H1 (cell line): Measurements from ENCODE around the gene BMP4. TPM values are rescaled to one million over a fixed set of nuclear protein-coding genes. Genes with fewer than 3 reads are reported as not detected.

Experiments
- CTCF ChIA-PET: fragments of 300-600 bp; sonication (Branson Sonifier 250); formaldehyde crosslinking; loops from one replicate; lab custom pipeline; 2021; ENCODE audit not compliant: partially characterized antibody; lab: Charles Lee
- POLR2A ChIA-PET: fragments of 300-600 bp; sonication (Branson Sonifier 250); formaldehyde crosslinking; loops from one replicate; lab custom pipeline; 2021; ENCODE audit warnings: inconsistent platforms; ENCODE audit not compliant: partially characterized antibody; lab: Charles Lee
- DNase-seq, 2 experiments: peaks; one replicate each; pipeline versions ENCODE4 v3.0.0 to v3.0.0-alpha.2; 2010 to 2022; ENCODE audit warnings: low spot score in 2 of 2, low read depth in 1 of 2, mixed read lengths in 1 of 2
- FAIRE-seq: peaks from 2 replicates; lab custom pipeline; 2011; peaks lifted over from hg19 to GRCh38; lab: Jason Lieb, UNC
- H2AFZ ChIP-seq: 2 replicates; pipeline ENCODE4 v1.8.1; 2012; ENCODE audit warnings: low read length, inconsistent platforms
- H2AK5ac ChIP-seq: 2 replicates; pipeline ENCODE4 v1.6.1; 2013; ENCODE audit warnings: low read depth, low read length
- H2BK120ac ChIP-seq: replicated peaks from 2 replicates; pipeline ENCODE3; 2013; ENCODE audit warnings: low read depth, low read length, inconsistent platforms
- H2BK12ac ChIP-seq: 2 replicates; pipeline ENCODE4 v1.6.1; 2013; ENCODE audit warnings: low read depth, low read length
- H2BK15ac ChIP-seq: 2 replicates; pipeline ENCODE4 v1.6.1; 2013; ENCODE audit warnings: low read length
- H2BK20ac ChIP-seq: 2 replicates; pipeline ENCODE4 v1.6.1; 2013; ENCODE audit warnings: low read length
- H2BK5ac ChIP-seq: 2 replicates; pipeline ENCODE4 v1.6.1; 2013; ENCODE audit warnings: low read depth, low read length
- H3K14ac ChIP-seq: 2 replicates; pipeline ENCODE4 v1.6.1; 2013; ENCODE audit warnings: inconsistent platforms; ENCODE audit not compliant: insufficient read length
- H3K18ac ChIP-seq: 2 replicates; pipeline ENCODE4 v1.6.1; 2013; ENCODE audit warnings: low read length; ENCODE audit errors: extremely low read depth
- H3K23ac ChIP-seq: 2 replicates; pipeline ENCODE4 v1.6.1; 2013; ENCODE audit warnings: inconsistent platforms; ENCODE audit not compliant: insufficient read length
- H3K23me2 ChIP-seq: 2 replicates; pipeline ENCODE4 v1.6.1; 2013; ENCODE audit warnings: low read depth, low read length
- H3K27ac ChIP-seq: 2 replicates; pipeline ENCODE4 v1.6.1; 2011; ENCODE audit warnings: low read depth, low read length, inconsistent platforms
- H3K27me3 ChIP-seq, 4 experiments: replicated peaks in 1 of 4; 1 replicate in 1 of 4; 2 replicates in 3 of 4; pipeline versions ENCODE4 v1.6.1 to v1.8.1; 2011 to 2013; ENCODE audit warnings: low read length in 3 of 4, mild to moderate bottlenecking in 3 of 4, inconsistent platforms in 2 of 4, mixed read lengths in 2 of 4, moderate library complexity in 1 of 4; ENCODE audit not compliant: control insufficient read depth in 3 of 4, insufficient read depth in 3 of 4; ENCODE audit errors: extremely low read depth in 1 of 4
- H3K36me3 ChIP-seq, 4 experiments: 2 replicates each; pipeline versions ENCODE4 v1.6.1 to v1.8.1; 2011 to 2013; ENCODE audit warnings: mild to moderate bottlenecking in 4 of 4, low read length in 3 of 4, moderate library complexity in 2 of 4, control low read depth in 1 of 4, inconsistent platforms in 1 of 4; ENCODE audit not compliant: insufficient read depth in 4 of 4, control insufficient read depth in 2 of 4
- H3K4ac ChIP-seq: replicated peaks from 2 replicates; pipeline ENCODE3; 2013; ENCODE audit warnings: low read length, low read depth, mixed read lengths, inconsistent platforms; ENCODE audit not compliant: insufficient read length
- H3K4me1 ChIP-seq, 4 experiments: replicated peaks in 1 of 4; 1 replicate in 1 of 4; 2 replicates in 3 of 4; pipeline versions ENCODE4 v1.6.1 to v1.8.1; 2011 to 2013; ENCODE audit warnings: low read length in 3 of 4, inconsistent platforms in 2 of 4, mixed read lengths in 1 of 4; ENCODE audit not compliant: insufficient read depth in 4 of 4, control insufficient read depth in 3 of 4
- H3K4me2 ChIP-seq, 2 experiments: 2 replicates each; pipeline versions ENCODE4 v1.6.1 to v1.8.1; 2011 to 2013; ENCODE audit warnings: low read depth in 2 of 2, low read length in 2 of 2, control low read depth in 1 of 2, inconsistent platforms in 1 of 2, mild to moderate bottlenecking in 1 of 2; ENCODE audit not compliant: insufficient read depth in 1 of 2
- H3K4me3 ChIP-seq, 4 experiments: fragments of 200-600, 300-600 bp in 1 of 4; sonication (generic), shearing (Covaris generic), sonication (Bioruptor Twin) in 1 of 4; 2 replicates each; pipeline versions ENCODE4 v1.5.1 to v1.8.1; 2011 to 2016; ENCODE audit warnings: low read length in 4 of 4, low read depth in 3 of 4, control low read depth in 2 of 4, inconsistent platforms in 2 of 4, mild to moderate bottlenecking in 2 of 4, mixed read lengths in 1 of 4, moderate library complexity in 1 of 4; ENCODE audit not compliant: insufficient read depth in 2 of 4; ENCODE audit errors: extremely low read depth in 1 of 4
- H3K56ac ChIP-seq: replicated peaks from 2 replicates; pipeline ENCODE3; 2013; ENCODE audit warnings: low read depth, mild to moderate bottlenecking, mixed read lengths, low read length, inconsistent platforms; ENCODE audit not compliant: insufficient read length
- H3K79me1 ChIP-seq: 2 replicates; pipeline ENCODE4 v1.6.1; 2013; ENCODE audit warnings: low read depth, low read length, control low read depth
- H3K79me2 ChIP-seq, 2 experiments: 2 replicates each; pipeline versions ENCODE4 v1.6.1 to v1.8.1; 2012 to 2013; ENCODE audit warnings: low read length in 2 of 2, mild to moderate bottlenecking in 2 of 2, inconsistent platforms in 1 of 2; ENCODE audit not compliant: insufficient read depth in 2 of 2, control insufficient read depth in 1 of 2
- H3K9ac ChIP-seq, 4 experiments: replicated peaks in 1 of 4; 1 replicate in 1 of 4; 2 replicates in 3 of 4; pipeline versions ENCODE4 v1.6.1 to v1.8.1; 2011 to 2013; ENCODE audit warnings: low read depth in 3 of 4, low read length in 3 of 4, control low read depth in 2 of 4, mild to moderate bottlenecking in 2 of 4, moderate library complexity in 2 of 4, inconsistent platforms in 1 of 4; ENCODE audit errors: extremely low read depth in 1 of 4
- H3K9me3 ChIP-seq, 2 experiments: 2 replicates each; pipeline versions ENCODE4 v1.6.1 to v1.8.1; 2012 to 2013; ENCODE audit warnings: mild to moderate bottlenecking in 2 of 2, moderate library complexity in 2 of 2, control low read depth in 1 of 2, inconsistent platforms in 1 of 2, low read depth in 1 of 2, low read length in 1 of 2, mixed read lengths in 1 of 2; ENCODE audit not compliant: insufficient read depth in 2 of 2
- H4K20me1 ChIP-seq, 2 experiments: replicated peaks in 1 of 2; 2 replicates each; pipeline versions ENCODE3 to v1.8.1; 2011 to 2013; ENCODE audit warnings: inconsistent platforms in 2 of 2, low read length in 2 of 2, mild to moderate bottlenecking in 1 of 2; ENCODE audit not compliant: insufficient read depth in 2 of 2, control insufficient read depth in 1 of 2
- H4K5ac ChIP-seq: 2 replicates; pipeline ENCODE4 v1.6.1; 2013; ENCODE audit warnings: low read length, low read depth, mixed read lengths, inconsistent platforms; ENCODE audit not compliant: insufficient read length
- H4K8ac ChIP-seq: 2 replicates; pipeline ENCODE4 v1.8.0; 2013; ENCODE audit warnings: mild to moderate bottlenecking, moderate library complexity, low read length, inconsistent platforms; ENCODE audit not compliant: insufficient read depth; ENCODE audit errors: extremely low read depth
- H4K91ac ChIP-seq: replicated peaks from 2 replicates; pipeline ENCODE3; 2013; ENCODE audit warnings: low read length, mixed read lengths, inconsistent platforms; ENCODE audit not compliant: insufficient read length
- ASH2L ChIP-seq: fragments of 200-600, 300-600 bp; sonication (generic); IDR thresholded peaks from one replicate; pipeline ENCODE4 v1.7.1; 2017; ENCODE audit warnings: low read length
- CTBP2 ChIP-seq: IDR thresholded peaks from 2 replicates; pipeline ENCODE4 v1.7.0; 2011; ENCODE audit warnings: borderline replicate concordance, mild to moderate bottlenecking, moderate library complexity, mixed read lengths, low read length; ENCODE audit not compliant: insufficient read depth, insufficient read length
- CTCF ChIP-seq, 3 experiments: IDR thresholded peaks; 1 replicate in 2 of 3; 2 replicates in 1 of 3; pipeline versions ENCODE4 v1.5.1 to v1.6.1; 2011; ENCODE audit warnings: low read length in 3 of 3, mild to moderate bottlenecking in 3 of 3, inconsistent platforms in 2 of 3, low read depth in 1 of 3, moderate library complexity in 1 of 3; ENCODE audit not compliant: insufficient read depth in 1 of 3; ENCODE audit errors: control extremely low read depth in 1 of 3
- EGR1 ChIP-seq: IDR thresholded peaks from 2 replicates; pipeline ENCODE4 v1.6.1; 2011; ENCODE audit warnings: low read depth, low read length, borderline replicate concordance
- KDM1A ChIP-seq: fragments of 200-600, 300-600 bp; sonication (generic); IDR thresholded peaks from 2 replicates; pipeline ENCODE4 v1.7.1; 2016; ENCODE audit warnings: mild to moderate bottlenecking, low read length, borderline replicate concordance
- TAF1 ChIP-seq: IDR thresholded peaks from 2 replicates; pipeline ENCODE4 v1.6.1; 2011; ENCODE audit warnings: mild to moderate bottlenecking, low read depth, low read length
- polyA plus RNA-seq, 7 experiments: library from polyadenylated mRNA; depleted of rRNA in 3 of 7; stranded (reverse) in 5 of 7; unstranded in 2 of 7; fragments of >200 nt in 5 of 7; fragments of 200-250 nt in 2 of 7; gene quantifications; 1 replicate in 5 of 7; 2 replicates in 1 of 7; 4 replicates in 1 of 7; pipeline versions ENCODE4 v1.2.1 to v1.2.3, GENCODE V29; 2011 to 2013; ENCODE audit warnings: missing spikeins in 2 of 7, mixed read lengths in 2 of 7
- total RNA-seq: library from RNA; stranded (reverse); fragmentation: NEBNext Ultra II Directional; extraction: Animal tissue kit (Norgen Biotek cat#: 25700); gene quantifications from 2 replicates; pipeline ENCODE4 v1.2.1, GENCODE V29; 2021
- TF ChIP-seq, protein P1 (sequence below): IDR thresholded peaks from 2 replicates; pipeline ENCODE4 v1.6.1; 2012; ENCODE audit warnings: low read length, inconsistent platforms

Gene BMP4
- total and polyA plus RNA-seq, 2 of the 8 experiments (the other 6 are each of a cell fraction or from before 2014, with no cell fraction given) = 2.3 to 5.4 TPM

GRCh38 chr14:53983112-53983511 is 26.5 kb upstream of the BMP4 start:
- Histone ChIP-seq H4K8ac (no peak overlapping the region), H4K5ac (no peak overlapping the region), H4K20me1 (no peaks in the 10 kb centered on the region), H3K79me2 (no peaks in the 10 kb centered on the region), H3K79me1 (no peaks in the 10 kb centered on the region), H2BK20ac (no peak overlapping the region), H3K18ac (no peak overlapping the region), H3K4me3 (peak overlapping the region in 1 of 4 experiments; percentile 26; a peak in 1 of 8 replicates), H3K23ac (no peak overlapping the region), H2BK15ac (no peak overlapping the region), H3K56ac (no peak overlapping the region), H2BK120ac (no peak overlapping the region), H3K4ac (no peak overlapping the region), H3K23me2 (no peaks in the 10 kb centered on the region), H3K4me2 (peak overlapping the region; percentile 16 to 38; a peak in 1 of 4 replicates), H4K91ac (no peak overlapping the region), H2AK5ac (no peak overlapping the region), H3K9me3 (peaks cover 22 to 24% of the 10 kb centered on the region in 2 experiments), H3K4me1 (peaks cover 6 to 28% (median 25%) of the 10 kb centered on the region in 4 experiments; a peak in 5 of 7 replicates), H2AFZ (no peak overlapping the region), H3K36me3 (peaks cover 0 to 9% (median 2%) of the 10 kb centered on the region in 4 experiments; a peak in 2 of 8 replicates), H2BK12ac (no peak overlapping the region), H3K9ac (no peak overlapping the region), H2BK5ac (no peak overlapping the region), H3K27ac (no peak overlapping the region), H3K14ac (no peak overlapping the region), H3K27me3 (peaks cover 0 to 10% (median 4%) of the 10 kb centered on the region in 4 experiments; a peak in 4 of 7 replicates)
- TF ChIP-seq KDM1A = peak; percentile 72
- TF ChIP-seq ASH2L = no peak
- no peak for TF ChIP-seq CTBP2
- no peak for TF ChIP-seq CTCF (IDR thresholded peaks at IDR 0.05; ENCODE audit: control extremely low read depth in 1 of 3, insufficient read depth in 1 of 3, low read depth in 1 of 3, low read length in 3 of 3)
- no peak for TF ChIP-seq EGR1
- TF ChIP-seq TAF1 = no peak
- TF ChIP-seq, protein P1, sequence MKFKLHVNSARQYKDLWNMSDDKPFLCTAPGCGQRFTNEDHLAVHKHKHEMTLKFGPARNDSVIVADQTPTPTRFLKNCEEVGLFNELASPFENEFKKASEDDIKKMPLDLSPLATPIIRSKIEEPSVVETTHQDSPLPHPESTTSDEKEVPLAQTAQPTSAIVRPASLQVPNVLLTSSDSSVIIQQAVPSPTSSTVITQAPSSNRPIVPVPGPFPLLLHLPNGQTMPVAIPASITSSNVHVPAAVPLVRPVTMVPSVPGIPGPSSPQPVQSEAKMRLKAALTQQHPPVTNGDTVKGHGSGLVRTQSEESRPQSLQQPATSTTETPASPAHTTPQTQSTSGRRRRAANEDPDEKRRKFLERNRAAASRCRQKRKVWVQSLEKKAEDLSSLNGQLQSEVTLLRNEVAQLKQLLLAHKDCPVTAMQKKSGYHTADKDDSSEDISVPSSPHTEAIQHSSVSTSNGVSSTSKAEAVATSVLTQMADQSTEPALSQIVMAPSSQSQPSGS = no peak
- DNase-seq (no peak), FAIRE-seq (no peak)
- CTCF ChIA-PET = no interaction called here
- POLR2A ChIA-PET = no interaction called here
